GM19395 (cell line): ENCODE data around the gene RNF180.
"Not testable (repeated sequence)": the region's sequence is repeated elsewhere in the genome, so short reads cannot be mapped to it uniquely, and the experiment has no call there.

Experiments
- ATAC-seq: cut with Tn5 transposase; IDR thresholded peaks from one replicate; pipeline ENCODE4 v1.9.1; 2021; ENCODE audit warnings: mild to moderate bottlenecking, moderate library complexity; ENCODE audit not compliant: unreplicated experiment

The RNF180 gene

GRCh38 chr5:64176301-64176700 lies 10.7 kb downstream of the RNF180 start:
- no peak for ATAC-seq

GRCh38 chr5:64180661-64181343 lies 15.2 kb downstream of the RNF180 start:
- no peak for ATAC-seq

DNA sequence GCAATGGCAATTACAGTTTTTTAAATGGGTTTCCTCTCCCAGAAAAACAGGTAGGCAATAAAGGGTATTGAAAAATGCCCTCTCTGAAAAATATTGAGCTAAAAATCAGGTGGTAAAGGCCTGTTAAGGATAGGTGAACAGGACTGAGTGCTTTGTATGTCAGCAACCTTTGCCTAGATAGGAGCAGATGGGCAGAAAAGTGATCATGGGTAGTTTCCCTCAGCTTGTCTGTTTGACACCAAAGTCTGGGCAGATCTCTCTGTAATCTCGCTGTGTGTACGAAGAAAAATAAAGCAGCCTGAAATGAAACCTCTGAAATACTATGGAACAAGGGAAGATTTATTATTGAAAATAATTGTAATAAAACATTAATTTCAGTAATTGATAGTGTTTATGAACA lies 15.8 kb downstream of the RNF180 start:
- no peak for ATAC-seq

DNA sequence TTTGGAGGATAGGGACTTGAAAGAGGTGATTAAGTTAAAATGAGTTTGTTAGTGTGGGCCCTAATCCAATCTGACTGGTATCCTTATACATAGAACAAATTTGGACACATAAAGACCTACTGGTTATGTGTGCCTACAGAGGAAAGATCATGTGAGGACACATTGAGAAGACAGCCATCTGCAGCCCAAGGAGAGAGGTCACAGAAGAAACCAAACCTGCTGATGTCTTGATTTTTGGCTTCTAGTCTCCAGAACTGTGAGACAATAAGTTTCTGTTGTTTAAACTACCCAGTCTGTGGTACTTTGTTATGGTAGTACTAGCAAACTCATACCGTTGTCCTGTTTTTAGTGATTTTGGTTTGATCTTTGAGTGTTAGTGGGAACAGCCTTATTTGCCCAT lies 18.3 kb downstream of the RNF180 start:
- no peak for ATAC-seq

- ATAC-seq, result no peak
Measured at GRCh38 chr5:64184832-64185231, 19.2 kb downstream of the RNF180 start.

DNA sequence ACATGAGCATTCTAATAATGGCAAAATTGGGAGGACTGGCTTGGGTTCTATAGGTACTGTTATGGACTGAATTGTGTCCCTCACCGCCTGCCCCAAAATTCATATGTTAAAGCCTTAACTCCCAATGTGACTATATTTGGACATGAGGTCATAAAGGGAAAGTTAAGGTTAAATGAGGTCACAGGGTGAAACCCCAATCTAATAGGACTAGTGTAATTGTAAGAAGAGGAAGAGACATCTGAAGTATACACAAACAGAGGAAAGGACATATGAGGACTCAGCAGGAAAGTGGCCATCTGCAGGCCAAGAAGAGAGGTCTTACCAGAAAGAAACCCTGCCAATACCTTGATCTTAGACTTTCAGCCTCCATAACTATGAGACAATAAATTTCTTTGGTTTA lies 23.1 kb downstream of the RNF180 start:
- no peak for ATAC-seq

DNA sequence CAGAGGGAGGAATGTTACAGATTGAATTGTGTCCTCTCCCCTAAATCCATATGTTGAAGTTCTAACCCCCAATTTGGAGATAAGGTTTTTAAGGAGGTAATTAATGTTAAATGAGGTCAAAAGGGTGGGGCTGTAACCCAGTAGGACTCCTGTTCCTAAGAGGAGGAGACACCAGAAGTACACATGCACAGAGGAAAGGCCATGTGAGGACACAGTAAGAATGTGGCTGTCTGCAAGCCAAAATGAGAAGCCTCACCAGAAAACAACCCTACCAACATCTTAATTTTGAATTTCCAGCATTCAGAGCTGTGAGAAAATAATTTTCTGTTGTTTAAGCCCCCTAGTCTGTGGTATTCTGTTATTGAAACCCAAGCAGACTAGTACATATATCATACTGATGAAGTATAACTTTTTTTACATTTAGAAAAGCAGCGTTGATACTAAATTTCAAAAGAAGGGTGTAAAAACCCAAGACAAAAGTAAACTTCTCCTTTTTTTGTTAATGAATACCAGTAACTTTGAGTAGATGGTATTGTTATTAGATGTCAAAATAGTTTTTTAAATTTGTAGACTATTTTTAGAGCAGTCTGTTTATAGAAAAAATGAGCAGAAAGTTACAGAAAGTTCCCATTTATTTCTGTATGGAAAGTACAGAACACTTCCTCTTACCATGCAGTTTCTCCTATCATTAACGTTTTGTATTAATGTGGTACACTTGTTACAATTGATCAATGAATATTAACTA lies 25.1 kb downstream of the RNF180 start:
- ATAC-seq, result peak; percentile 49

DNA sequence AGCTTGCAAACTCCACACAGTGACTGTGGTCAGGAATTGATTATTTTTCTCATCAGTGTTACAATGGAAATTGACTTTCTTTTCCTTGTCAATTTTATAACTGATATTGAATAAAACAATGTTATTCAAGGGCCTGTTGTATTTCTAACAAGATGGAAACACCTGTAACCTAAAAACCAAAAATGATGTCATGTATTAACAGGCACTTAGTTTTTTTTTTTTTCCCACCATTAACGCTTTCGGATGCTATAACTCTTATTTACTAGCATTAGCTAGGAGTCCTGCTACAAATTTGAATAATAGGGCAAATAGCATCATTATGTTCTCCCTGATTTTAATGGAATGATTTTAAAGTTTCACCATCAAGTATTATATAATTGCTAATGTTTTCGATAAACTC lies 30.3 kb downstream of the RNF180 start:
- ATAC-seq, result no peak

DNA sequence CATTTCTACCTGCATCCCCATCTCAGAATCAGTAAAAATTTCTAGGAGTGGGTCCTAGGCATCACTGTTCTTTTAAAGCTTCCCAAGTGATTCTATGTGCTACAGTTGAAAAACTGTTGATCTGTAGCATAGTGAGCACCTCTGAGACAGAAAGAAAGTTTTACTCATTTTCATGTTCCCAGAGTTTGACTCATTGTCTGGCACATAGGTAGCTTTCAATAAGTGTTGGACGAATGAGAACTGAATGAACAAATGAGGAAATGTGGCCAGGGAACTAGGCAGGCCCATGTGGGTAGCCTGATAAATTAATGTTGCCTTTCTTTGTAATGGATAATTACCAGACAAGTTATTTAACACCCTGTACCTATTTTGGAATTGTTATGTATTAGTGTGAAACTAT lies 33.8 kb downstream of the RNF180 start:
- ATAC-seq, result no peak

DNA sequence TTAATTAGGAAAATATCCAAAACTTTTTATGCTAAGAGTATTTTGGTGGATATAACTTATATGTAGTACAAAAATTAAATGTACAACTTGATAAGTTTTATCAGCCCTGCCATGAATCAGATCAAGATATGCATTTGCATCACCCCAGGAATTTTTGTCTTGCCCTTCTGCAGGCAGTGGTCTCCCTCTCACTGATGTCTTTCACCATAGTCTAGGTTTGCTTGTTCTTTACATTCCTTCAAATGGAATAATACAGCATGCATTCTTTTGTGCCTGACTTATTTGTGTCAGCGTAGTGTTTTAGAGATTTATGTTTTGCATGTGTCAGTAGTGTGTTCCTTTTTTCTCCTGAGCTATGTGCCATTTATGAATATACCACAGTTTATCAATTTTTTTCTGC lies 36.4 kb downstream of the RNF180 start:
- ATAC-seq, result no peak

DNA sequence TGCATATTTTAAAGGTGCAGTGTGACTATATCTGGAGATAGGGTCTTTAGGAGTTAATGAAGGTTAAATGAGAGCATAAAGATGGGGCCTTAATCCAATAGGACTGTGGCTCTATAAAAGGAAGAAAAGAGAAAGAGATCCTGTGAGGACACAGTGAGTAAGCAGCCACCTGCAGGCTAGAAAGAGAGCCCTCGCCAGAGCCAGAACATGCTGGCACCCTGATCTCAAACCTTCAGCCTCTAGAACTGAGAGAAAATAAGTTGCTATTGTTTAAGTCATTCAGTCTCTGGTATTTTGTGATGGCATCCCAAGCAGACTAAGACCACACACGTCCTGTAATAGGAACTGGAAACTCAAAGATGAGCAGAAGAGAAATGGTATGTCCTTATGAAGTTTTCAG lies 41.0 kb downstream of the RNF180 start:
- no peak for ATAC-seq

DNA sequence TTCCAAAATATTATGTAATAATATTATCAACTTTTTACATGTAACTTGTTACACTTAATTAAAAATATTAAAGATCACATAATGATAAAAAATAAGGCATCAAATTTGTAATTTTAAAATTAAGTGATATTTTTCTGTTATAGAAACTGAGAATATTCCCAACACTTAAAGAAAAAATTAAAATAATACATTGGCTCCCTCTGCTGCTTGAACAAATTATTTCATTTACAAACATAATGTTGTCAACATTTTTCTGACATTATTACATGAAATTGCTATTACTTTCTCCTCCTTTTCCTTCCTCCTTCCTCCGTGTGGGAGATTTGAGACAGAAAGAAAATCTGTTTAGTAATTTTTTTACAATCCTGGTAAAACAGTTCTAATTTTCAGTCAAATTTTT lies 42.3 kb downstream of the RNF180 start:
- ATAC-seq, result no peak

GRCh38 chr5:64209353-64209752 lies 43.7 kb downstream of the RNF180 start:
- no peak for ATAC-seq

DNA sequence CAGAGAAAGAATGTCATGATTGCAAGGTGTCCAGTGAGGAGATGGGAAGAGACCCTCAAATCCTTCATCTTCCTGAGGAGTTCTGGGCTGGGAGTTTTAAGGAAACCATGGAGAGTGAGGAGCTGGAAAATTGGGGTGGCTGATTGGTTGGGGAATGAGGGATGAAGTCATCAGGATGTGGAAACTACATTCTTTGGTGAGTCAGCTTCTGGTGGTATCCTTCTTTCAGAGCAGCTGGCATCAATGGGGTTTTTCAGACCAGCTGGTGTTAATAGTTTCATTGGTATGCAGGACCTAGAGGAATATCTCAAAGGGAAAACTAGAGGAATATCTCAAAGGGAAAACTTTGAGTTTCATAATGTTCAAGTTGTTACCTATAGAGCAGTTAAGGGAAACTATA lies 45.2 kb downstream of the RNF180 start:
- no peak for ATAC-seq

DNA sequence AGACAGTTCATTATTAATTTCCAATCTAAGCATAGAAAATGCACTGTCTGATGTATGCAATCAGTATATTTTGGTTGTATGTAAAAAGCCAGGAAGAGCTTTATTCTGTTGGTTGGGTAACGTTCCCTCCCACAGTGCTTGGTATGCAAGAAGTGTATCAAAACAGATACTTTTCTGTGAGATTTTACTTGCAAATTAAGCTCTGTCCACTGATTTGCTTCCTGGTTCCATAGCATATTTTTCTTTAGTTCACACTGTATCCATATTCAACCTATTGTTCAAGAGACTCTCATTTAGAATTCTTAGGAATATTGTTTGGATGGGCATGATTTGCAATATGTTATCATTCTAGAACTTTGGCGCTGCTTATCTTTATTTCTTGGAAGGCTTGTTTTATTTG lies 47.4 kb downstream of the RNF180 start:
- no peak for ATAC-seq

- ATAC-seq, result no peak
Measured at GRCh38 chr5:64213531-64213930, 47.9 kb downstream of the RNF180 start.

DNA sequence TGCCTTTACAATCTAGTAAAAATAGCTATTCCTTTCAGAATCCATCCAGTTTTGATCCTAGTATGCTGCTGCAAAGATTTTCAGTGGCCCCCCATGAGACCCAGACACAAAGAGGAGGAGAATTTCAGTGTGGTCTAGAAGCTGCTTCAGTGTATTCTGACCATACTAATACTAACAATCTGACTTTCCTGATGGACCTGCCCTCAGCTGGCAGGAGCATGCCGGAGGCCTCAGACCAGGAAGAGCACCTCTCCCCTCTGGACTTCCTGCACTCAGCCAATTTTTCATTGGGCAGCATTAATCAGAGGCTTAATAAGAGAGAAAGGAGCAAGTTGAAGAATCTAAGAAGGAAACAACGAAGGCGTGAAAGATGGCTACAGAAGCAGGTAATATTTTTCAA lies 48.5 kb downstream of the RNF180 start:
- ATAC-seq, result no peak

DNA sequence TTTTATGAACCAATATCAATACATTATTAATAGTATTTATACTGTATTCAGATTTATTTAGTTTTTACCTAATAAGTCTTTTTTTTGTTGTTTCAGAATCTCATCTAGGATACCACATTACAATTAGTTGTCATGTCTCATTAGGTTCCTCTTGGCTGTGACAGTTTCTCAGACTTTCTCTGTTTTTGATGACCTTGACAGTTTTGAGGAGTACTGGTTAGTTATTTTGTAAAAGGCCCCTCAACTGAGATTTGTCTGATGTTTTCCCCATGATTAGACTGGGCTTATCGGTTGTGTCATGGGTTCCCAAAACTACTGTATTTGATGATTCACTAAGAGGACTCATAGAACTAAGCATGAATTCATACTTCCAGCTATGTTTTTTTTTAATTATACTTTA lies 56.3 kb downstream of the RNF180 start:
- ATAC-seq, result no peak

DNA sequence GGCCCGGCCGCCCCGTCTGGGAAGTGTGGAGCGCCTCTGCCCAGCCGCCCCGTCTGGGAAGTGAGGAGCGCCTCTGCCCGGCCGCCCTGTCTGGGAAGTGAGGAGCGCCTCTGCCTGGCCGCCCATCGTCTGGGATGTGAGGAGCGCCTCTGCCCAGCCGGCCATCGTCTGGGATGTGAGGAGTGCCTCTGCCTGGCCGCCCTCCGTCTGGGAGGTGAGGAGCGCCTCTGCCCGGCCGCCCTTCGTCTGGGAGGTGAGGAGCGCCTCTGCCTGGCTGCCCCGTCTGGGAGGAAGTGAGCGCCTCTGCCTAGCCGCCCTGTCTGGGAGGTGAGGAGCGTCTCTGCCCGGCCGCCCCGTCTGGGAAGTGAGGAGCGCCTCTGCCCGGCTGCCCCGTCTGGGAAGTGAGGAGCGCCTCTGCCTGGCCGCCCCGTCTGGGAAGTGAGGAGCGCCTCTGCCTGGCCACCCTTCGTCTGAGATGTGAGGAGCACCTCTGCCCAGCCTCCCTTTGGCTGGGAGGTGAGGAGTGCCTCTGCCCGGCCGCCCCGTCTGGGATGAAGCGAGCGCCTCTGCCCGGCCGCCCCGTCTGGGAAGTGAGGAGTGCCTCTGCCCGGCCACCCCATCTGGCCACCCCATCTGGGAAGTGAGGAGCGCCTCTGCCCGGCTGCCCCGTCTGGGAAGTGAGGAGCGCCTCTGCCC lies 59.8 kb downstream of the RNF180 start:
- not testable (repeated sequence) for ATAC-seq

GRCh38 chr5:64227131-64227537 lies 61.5 kb downstream of the RNF180 start:
- ATAC-seq, result not testable (repeated sequence)

GRCh38 chr5:64229163-64229774 lies 63.6 kb downstream of the RNF180 start:
- ATAC-seq, result peak; percentile 78

DNA sequence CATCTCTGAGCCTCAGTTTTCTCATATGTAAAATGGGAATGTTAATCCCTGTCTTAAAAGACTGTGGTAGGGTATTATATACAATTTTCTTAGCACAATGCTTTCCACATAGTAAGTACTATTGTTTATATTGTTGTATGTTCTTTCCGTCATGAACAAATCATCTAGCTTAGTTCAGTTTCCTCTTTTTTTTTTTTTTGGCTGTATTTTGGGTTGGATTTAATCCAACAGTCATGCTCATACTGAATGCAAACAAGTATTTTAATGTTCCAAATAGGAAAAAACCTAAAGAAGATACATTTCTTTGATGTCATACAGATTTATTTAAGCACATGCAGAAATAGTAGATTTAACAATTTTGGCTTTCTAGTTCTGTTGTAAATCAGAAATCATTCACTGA lies 95.1 kb downstream of the RNF180 start:
- no peak for ATAC-seq
